ENCODE data around the gene CDK14.

- TF ChIP-seq POLR2A (IDR thresholded peaks at IDR 0.05) = no peak
- TF ChIP-seq CTCF (IDR thresholded peaks at IDR 0.05) = no peak
- no peak for TF ChIP-seq EP300 (IDR thresholded peaks at IDR 0.05)
Measured at GRCh38 chr7:90830308-90830707, 234.2 kb downstream of the CDK14 start.

Measured in ovary (tissue), 3 donors.